NK-92 treated with Interleukin-12 subunit alpha and Interleukin-12 subunit beta, amount 100 ng/mL, for 24 hours (cell line): ENCODE data around the gene BMAL1.
"Not testable (repeated sequence)": the region's sequence is repeated elsewhere in the genome, so short reads cannot be mapped to it uniquely, and the experiment has no call there.

Source experiments
- DNase-seq: peaks from one replicate; lab custom pipeline; 2025; lab: John Stamatoyannopoulos, UW

The BMAL1 gene

DNA sequence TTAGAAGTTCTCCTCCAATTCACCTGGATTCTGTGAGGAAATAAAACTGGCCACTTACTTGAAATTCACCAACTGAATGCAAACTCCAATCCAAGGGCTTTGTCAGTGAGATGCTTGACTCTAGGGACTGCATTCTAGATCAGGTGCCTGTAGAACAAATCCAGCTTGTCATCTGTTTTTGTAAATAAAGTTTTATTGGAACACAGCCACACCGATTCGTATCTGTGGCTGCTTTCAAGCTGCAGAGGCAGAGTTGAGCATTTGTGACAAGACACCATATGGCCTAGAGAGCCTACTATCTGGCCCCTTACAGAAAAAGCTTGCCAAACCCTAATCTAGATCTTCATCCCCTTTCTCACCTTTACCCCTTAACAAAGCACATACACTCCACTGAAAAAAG is 103.1 kb downstream of the BMAL1 start:
- no peak for DNase-seq

DNA sequence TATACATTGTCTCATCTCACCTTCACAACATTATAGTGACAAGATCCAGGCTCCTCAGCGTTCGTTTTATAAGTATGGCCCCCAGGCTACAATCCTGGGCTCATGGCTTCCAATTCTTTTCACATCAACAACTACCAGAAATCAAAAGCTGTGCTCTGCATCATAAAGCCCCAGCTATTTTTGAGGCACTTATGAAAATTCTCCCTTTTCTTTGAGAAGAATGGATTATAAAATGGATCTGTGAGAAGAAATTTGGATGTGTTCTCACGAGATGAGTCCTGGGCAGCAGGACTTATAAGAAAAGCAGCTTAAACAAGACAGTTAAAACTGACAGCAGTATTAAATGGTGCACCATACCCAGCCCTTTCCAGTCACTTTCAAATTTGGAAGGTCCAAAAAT is 105.2 kb downstream of the BMAL1 start:
- DNase-seq, result no peak

DNA sequence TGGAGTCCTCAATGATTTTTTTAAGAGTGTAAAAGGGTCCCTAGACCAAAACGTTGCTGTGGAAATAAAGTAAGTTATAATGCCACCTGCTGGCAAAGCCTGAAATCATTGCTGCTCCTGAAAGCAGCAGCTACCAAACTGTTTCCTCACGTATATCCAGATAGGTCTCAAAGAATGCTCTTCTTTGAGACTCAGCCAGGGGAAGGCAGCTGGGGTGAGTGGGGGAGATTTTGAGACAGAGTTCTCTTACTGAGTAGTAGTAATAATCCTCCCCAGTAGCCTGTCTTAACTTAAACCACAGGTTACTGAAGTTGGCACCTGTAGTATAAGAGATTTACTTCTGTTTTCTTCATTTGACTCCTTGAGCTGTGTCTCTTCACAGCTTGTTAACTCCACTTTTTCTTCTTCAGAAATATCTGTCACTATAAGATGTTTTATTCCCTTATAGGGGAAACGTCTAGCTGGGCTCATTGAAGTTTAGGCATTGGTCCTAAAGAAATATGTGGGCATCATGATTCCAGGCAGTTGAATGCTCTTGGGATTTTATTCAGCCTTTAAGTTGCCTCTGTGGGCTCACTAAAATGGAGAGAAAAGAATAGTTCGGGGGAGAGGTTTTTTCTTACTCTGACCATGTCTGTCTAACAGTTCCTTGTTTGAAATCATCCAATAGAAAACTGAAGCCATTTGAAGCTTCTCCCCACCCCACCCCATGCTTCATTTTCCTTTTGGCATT is 107.5 kb downstream of the BMAL1 start:
- peak; percentile 1 for DNase-seq

DNA sequence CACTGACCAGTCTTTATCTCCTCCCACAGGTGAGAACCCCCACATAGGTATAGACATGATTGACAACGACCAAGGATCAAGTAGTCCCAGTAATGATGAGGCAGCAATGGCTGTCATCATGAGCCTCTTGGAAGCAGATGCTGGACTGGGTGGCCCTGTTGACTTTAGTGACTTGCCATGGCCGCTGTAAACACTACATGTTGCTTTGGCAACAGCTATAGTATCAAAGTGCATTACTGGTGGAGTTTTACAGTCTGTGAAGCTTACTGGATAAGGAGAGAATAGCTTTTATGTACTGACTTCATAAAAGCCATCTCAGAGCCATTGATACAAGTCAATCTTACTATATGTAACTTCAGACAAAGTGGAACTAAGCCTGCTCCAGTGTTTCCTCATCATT is 109.0 kb downstream of the BMAL1 start:
- DNase-seq, result no peak

DNA sequence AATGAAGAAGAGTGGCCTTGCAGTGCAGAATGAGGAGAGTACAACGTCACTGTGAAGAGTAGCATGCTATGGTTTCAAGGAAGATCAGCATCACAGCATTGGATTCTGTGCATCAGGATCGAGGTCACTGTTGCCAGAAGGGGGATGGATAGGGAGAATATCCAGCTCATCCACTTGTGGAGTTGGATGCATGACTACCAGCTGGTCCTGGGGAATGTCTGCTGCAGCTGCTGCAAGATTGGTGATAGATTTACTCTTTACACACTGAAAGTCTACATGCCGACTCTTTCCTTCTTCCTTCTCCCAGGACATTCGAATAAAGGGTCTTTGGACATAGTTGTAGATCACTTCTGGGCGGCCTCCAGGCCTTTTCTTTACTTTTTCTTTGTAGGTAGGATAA is 111.2 kb downstream of the BMAL1 start:
- no peak for DNase-seq

DNA sequence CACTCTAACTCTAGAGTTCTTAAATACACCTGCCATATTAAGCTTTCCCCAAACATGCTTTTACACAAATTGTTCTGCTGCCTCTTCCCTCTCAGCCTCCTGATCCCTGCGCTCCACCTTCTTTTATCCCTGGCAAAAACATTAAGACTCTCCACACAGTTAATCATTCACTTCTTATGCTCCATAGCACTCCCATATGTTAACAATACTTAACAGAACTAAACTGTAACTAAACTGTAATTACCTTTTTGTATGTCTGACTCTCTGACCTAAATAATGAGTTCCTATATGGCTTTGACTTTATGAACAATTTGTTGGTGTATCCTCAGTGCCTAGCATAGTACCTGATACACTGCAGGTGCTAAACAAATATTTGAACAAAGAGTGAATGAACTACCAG is 113.6 kb downstream of the BMAL1 start:
- no peak for DNase-seq

DNA sequence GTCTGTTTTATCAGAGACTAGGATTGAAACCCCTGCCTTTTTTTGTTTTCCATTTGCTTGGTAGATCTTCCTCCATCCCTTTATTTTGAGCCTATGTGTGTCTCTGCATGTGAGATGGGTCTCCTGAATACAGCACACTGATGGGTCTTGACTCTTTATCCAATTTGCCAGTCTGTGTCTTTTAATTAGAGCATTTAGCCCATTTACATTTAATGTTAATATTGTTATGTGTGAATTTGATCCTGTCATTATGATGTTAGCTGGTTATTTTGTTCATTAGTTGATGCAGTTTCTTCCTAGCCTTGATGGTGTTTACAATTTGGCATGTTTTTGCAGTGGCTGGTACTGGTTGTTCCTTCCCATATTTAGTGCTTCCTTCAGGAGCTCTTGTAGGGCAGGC is 120.7 kb downstream of the BMAL1 start:
- not testable (repeated sequence) for DNase-seq

DNA sequence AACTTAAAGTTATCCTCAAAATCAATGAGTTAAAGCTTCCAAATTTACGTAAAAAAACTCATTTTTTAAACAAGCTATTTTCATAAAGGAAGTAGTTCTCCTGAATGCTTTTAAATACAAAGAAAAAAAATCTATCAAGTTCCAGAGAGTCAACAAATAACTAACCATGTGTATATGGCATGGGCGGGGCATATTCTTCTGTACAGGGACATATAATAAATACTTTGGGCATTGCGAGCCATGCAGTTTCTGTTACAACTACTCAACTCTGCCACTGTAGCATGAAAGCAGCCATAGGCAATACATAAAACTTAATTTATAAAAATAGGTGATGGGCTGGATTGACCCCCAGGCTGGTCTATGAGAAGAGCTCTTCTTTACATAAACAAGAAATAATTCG is 127.6 kb downstream of the BMAL1 start:
- DNase-seq, result no peak

DNA sequence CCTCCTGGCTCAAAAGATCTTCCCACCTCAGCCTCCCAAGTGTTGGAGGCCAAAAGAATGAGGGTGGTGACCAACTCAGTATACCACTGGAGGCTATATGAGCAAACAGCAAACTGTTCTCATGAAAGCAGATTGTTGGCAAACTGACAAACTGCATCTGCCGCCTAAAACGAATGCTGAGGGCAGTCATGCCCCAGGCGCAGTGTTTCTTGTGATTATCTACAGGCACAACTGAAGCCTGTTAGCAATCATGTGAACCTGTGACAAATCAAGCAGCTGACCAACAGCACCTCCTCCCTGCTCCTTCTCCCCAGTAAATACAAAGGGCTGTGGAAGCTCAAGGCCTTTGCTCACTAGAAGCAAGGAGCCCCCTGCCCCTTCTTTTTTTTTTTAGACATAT is 137.6 kb downstream of the BMAL1 start:
- no peak for DNase-seq

DNA sequence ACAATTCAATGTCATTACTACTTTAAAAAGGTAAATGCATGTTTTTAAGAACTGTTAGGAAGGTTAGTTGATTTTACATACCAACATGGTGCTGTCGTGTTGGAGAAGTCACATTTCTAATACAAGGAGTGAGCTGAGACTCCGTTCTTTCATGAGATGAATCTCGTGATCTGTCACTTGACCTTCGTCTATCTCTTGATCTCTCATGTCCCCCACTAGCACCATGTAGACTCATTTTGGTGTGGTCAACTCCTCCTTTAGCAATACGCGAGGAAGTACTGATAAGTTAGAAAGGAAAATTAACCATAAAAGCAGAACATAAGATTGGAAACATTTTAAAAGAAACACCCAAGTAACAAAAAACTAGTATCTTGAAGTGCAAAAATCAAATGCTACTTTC is 144.0 kb downstream of the BMAL1 start:
- no peak for DNase-seq

DNA sequence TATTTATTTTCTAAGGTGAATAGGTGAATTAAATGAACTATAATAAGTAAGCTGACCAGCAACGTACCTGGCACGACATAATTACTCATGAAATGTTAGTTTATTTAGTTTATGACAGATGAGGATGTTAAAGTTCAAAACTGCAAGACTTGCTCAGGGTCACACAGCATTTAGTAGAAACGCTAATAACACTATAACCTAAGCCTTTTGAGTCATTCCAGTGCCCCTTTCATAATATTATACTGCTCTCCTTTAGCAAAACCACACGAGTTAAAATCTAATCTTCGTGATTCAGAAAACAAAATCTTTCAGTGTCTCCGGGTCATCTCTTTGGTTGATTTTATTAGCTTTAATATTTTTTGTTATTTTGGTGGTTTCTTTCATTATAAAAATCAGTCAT is 145.8 kb downstream of the BMAL1 start:
- DNase-seq, result no peak

DNA sequence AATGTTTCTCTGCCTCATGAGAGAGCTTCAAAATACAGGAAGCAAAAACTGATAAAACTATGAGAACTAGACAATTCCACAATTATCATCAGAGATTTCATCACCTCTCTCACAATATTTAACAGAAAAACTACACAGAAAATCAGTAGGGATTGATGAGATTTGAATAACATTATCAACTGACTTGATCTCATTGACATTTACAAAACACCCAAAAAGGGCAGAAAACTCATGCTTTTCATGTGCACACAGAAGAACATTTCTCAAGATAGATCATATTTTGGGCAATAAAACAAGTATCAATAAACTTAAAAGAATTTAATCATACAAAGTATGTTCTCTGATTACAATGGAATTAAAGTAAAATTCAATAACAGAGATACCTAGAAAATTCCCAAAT is 149.8 kb downstream of the BMAL1 start:
- no peak for DNase-seq

DNA sequence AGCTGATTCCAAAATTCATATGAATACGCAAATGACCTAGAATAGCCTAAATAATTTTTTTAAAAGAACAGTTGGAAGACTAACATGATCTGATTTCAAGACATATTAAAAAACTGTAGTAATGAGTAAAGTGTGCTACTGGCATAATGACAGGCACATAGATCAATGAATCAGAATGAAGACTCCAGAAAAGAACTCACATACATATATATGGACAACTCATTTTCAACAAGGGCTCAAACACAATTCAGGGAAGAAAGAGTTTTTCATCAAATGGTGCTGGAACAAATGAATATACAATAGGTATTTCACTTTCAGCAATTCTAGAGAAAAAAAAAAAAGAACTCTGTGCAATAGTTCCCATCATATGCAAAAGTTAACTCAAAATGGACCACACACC is 151.7 kb downstream of the BMAL1 start:
- DNase-seq, result no peak

DNA sequence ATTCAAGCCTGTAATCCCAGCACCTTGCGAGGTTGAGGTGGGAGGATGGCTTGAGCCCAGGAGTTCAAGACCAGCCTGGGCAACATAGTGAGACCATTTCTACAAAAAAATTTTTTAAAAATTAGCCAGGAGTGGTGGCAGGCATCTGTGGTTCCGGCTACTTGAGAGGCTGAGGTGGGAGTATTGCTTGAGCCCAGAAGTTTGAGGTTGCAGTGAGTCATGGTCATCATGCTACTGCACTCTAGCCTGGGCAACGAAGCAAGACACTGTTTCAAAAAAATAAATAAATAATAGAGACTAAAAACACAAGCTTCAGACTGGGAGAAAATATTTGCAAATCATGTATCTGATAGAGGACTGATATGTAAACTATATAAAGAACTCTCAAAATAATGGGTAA is 152.2 kb downstream of the BMAL1 start:
- DNase-seq, result no peak

DNA sequence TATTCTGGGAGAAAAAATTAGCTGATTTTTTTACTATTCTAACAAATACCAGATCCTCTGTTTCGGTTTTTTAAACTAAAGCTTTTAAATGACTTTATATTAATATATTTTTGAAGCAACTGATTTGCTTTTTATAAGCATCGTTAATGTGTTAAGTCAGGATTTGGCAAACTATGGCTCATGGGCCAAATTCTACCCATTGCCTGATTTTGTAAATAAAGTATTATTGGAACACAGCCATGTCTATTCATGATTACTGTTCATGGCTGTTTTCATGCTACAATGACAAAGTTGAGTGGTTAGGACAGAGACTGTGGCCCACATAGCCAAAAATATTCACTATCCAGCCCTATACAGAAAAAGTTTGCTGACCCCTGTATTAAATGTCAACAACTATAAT is 155.8 kb downstream of the BMAL1 start:
- DNase-seq, result no peak

DNA sequence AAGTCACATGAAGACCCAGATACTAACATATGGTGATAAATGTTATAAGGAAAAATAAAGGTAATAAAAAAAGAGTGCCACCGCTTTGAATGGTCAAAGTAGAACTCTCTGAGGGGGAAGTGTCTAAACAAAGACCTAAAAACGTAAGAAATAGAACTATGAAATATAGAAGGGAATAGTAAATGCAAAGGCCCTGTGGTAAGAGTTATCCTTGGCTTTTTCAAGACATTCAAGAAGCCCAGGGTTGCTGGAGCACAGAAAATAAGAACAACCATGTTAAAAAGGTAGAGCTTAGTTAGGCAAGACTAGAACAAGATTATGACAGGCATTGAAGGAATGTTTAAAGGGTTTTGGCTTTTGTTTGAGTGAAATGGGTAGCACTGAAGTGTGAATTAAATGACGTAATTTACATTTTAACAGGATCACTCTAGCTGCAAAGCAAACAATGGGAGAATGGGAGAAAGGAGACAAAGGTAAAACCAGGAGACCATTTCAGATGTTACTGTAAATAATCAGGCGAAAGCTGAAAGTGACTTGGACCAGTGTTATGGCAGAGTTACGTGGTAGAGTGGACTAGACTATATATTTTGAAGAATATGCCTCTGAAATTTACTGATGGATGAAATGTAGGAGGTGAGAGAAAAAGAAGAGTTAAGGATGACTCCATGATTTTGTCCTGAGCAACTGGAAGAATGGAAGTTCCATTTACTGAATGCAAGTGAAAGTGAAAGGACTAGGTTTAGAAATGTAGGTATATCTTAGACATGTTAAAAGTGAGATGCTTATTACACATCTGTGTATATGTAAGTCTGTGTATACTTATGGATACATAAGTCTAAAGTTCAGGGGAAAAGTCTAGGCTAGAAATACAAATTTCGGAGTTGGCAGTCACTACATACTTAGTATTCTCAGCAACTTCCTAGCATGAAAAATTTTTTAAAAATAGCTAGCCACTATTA is 156.9 kb downstream of the BMAL1 start:
- DNase-seq, result no peak

DNA sequence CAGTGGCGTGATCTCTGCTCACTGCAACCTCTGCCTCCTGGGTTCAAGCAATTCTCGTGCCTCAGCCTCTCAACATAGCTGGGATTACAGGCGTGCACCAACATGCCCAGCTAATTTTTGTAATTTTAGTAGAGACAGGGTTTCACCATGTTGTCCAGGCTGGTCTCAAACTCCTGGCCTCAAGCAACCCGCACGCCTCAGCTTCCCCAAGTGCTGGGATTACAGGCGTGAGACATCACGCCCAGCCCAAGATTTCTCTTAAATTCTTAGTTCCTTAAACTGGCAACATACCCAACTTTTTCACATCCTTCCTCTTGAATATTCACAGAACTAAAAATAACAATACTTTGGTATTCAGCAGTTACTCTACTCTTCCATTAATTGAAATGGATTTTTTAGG is 159.2 kb downstream of the BMAL1 start:
- DNase-seq, result not testable (repeated sequence)
